ENCODE data around the gene GSK3B. TPM values are rescaled to one million over a fixed set of nuclear protein-coding genes. Genes with fewer than 3 reads are reported as not detected.

Gene GSK3B
- total and polyA plus RNA-seq, 2 donors (not counting 1 experiment from before 2014, with no cell fraction given), result 12.3 to 33.3 TPM

DNA sequence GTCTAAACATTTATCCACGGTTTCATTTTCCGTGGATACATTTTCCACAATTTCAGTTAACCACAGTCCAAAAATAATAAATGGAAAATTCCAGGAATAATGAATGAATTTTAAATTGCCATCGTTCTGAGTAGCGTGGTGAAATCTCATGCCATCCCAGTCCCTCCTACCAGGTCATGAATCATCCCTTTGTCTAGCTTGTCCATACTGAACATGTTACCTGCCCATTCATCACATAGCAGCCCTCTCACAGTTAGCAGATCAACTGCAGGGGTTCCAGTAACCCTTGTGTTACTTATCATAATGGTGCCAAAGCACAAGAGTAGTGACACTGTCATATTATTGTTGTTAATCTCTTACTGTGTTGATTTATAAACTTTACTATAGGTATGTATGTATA lies 124.5 kb downstream of the GSK3B start:
- Histone ChIP-seq H3K27ac (ENCODE audit: low read length in 2 of 2) (no peak overlapping the region), H3K4me2 (replicated peaks; ENCODE audit: low read depth, low read length, poor library complexity, severe bottlenecking) (no peak overlapping the region), H4K20me1 (ENCODE audit: control insufficient read depth, insufficient read depth, low read length, poor library complexity, severe bottlenecking) (peaks cover 20% of the 10 kb centered on the region), H3K79me2 (ENCODE audit: control insufficient read depth, insufficient read depth, low read length) (peaks cover 69% of the 10 kb centered on the region), H3K9me3 (ENCODE audit: control extremely low read depth in 1 of 3, control insufficient read depth in 2 of 3, insufficient read depth in 1 of 3, low read length in 2 of 3) (peaks cover 0 to 5% (median 2%) of the 10 kb centered on the region in 3 donors), H3K9ac (ENCODE audit: low read length) (no peak overlapping the region), H3K36me3 (replicated peaks in 1 of 2; ENCODE audit: control extremely low read depth in 1 of 2, control insufficient read depth in 1 of 2, extremely low read depth in 1 of 2, insufficient read depth in 2 of 2, low read length in 1 of 2) (peaks cover 0 to 4% of the 10 kb centered on the region in 2 experiments), H3K27me3 (replicated peaks in 1 of 4; ENCODE audit: control extremely low read depth in 1 of 4, control insufficient read depth in 3 of 4, insufficient read depth in 4 of 4, low read length in 3 of 4) (no peaks in the 10 kb centered on the region), H3K4me1 (ENCODE audit: control insufficient read depth in 2 of 2, insufficient read depth in 2 of 2, low read length in 2 of 2) (no peaks in the 10 kb centered on the region), H2AFZ (ENCODE audit: insufficient read depth, low read depth, low read length, poor library complexity, severe bottlenecking) (no peak overlapping the region), H3K4me3 (ENCODE audit: control extremely low read depth in 1 of 5, extremely low read depth in 1 of 5, insufficient read depth in 1 of 5, low read depth in 2 of 5, low read length in 4 of 5) (no peak overlapping the region)
- DNase-seq (no peak), ATAC-seq (ENCODE audit: low read depth) (no peak)
- Mint-ChIP-seq H3K27me3 (no peaks in the 10 kb centered on the region), H3K9me3 (ENCODE audit: insufficient read depth) (no peaks in the 10 kb centered on the region), H3K4me3 (no peak overlapping the region), H3K27ac (no peak overlapping the region), H3K4me1 (peaks cover 10% of the 10 kb centered on the region)
- no peak for TF ChIP-seq EZH2 (IDR thresholded peaks at IDR 0.05; ENCODE audit: borderline replicate concordance, insufficient read depth, low read depth, low read length, poor library complexity, severe bottlenecking)
- TF ChIP-seq, protein P1, sequence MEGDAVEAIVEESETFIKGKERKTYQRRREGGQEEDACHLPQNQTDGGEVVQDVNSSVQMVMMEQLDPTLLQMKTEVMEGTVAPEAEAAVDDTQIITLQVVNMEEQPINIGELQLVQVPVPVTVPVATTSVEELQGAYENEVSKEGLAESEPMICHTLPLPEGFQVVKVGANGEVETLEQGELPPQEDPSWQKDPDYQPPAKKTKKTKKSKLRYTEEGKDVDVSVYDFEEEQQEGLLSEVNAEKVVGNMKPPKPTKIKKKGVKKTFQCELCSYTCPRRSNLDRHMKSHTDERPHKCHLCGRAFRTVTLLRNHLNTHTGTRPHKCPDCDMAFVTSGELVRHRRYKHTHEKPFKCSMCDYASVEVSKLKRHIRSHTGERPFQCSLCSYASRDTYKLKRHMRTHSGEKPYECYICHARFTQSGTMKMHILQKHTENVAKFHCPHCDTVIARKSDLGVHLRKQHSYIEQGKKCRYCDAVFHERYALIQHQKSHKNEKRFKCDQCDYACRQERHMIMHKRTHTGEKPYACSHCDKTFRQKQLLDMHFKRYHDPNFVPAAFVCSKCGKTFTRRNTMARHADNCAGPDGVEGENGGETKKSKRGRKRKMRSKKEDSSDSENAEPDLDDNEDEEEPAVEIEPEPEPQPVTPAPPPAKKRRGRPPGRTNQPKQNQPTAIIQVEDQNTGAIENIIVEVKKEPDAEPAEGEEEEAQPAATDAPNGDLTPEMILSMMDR (IDR thresholded peaks at IDR 0.05), result no peak
- intact Hi-C loops (cut with micrococcal nuclease), result no loop called here
- WGBS (ENCODE audit: insufficient coverage), result 100% methylated on average over 2 of the region's 4 CpGs
- ChIA-PET CTCF (no interaction called here), POLR2A (no interaction called here)

DNA sequence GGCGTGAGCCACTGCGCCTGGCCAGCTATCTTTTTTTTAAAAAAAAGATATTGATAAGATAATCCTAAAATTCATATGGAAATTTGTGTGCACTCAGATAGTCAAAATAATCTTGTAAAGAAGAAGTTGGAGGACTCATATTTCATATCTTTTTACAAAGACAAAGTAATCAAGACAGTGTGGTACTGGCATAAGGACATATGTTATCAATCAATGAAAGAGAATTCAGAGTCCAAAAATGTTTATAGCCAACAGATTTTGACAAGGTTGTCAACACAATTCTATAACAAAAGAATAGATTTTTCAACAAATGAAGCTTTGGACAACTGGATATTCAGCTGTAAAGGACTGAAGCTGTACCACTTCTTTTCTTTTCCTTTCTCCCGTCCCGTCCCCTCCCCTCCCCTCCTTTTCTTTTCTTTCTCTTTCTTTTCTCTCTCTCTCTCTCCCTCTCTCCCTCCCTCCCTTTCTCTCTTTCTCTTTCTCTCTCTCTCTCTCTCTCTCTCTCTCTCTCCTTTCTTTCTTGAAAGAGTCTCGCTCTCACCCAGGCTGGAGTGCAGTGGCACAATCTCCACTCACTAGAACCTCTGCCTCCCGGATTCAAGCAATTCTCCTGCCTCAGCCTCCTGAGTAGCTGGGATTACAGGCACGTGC lies 126.8 kb downstream of the GSK3B start:
- Mint-ChIP-seq H3K4me1 (peaks cover 14% of the 10 kb centered on the region), H3K27ac (no peak overlapping the region)

More for the DNA sequence above, 126.8 kb downstream of the GSK3B start:
- no peaks in the 10 kb centered on the region for H3K27me3 ChIP-seq (replicated peaks in 1 of 4; ENCODE audit: control extremely low read depth in 1 of 4, control insufficient read depth in 3 of 4, insufficient read depth in 4 of 4, low read length in 3 of 4)
- intact Hi-C loops (cut with micrococcal nuclease), result no loop called here
- ATAC-seq (ENCODE audit: low read depth), result no peak
- no peak overlapping the region for H3K9ac ChIP-seq (ENCODE audit: low read length)
- no peak for TF ChIP-seq EZH2 (IDR thresholded peaks at IDR 0.05; ENCODE audit: borderline replicate concordance, insufficient read depth, low read depth, low read length, poor library complexity, severe bottlenecking)
- TF ChIP-seq, protein P1 (IDR thresholded peaks at IDR 0.05), result no peak
- H3K9me3 ChIP-seq (ENCODE audit: control extremely low read depth in 1 of 3, control insufficient read depth in 2 of 3, insufficient read depth in 1 of 3, low read length in 2 of 3), result peaks cover 0 to 7% (median 0%) of the 10 kb centered on the region in 3 donors
- no peak overlapping the region for H3K4me3 Mint-ChIP-seq
- 93% methylated on average over 4 of the region's 7 CpGs for WGBS (ENCODE audit: insufficient coverage)
- DNase-seq, result no peak
- H3K36me3 ChIP-seq (replicated peaks in 1 of 2; ENCODE audit: control extremely low read depth in 1 of 2, control insufficient read depth in 1 of 2, extremely low read depth in 1 of 2, insufficient read depth in 2 of 2, low read length in 1 of 2), result peaks cover 0 to 3% of the 10 kb centered on the region in 2 experiments
- no peaks in the 10 kb centered on the region for H3K27me3 Mint-ChIP-seq
- no peak overlapping the region for H3K4me2 ChIP-seq (replicated peaks; ENCODE audit: low read depth, low read length, poor library complexity, severe bottlenecking)
- no peak overlapping the region for H2AFZ ChIP-seq (ENCODE audit: insufficient read depth, low read depth, low read length, poor library complexity, severe bottlenecking)
- H3K79me2 ChIP-seq (ENCODE audit: control insufficient read depth, insufficient read depth, low read length), result peaks cover 68% of the 10 kb centered on the region
- H3K27ac ChIP-seq (ENCODE audit: low read length in 2 of 2), result no peak overlapping the region
- ChIA-PET CTCF (no interaction called here), POLR2A (no interaction called here)
- H4K20me1 ChIP-seq (ENCODE audit: control insufficient read depth, insufficient read depth, low read length, poor library complexity, severe bottlenecking), result peaks cover 9% of the 10 kb centered on the region
- no peaks in the 10 kb centered on the region for H3K4me1 ChIP-seq (ENCODE audit: control insufficient read depth in 2 of 2, insufficient read depth in 2 of 2, low read length in 2 of 2)
- H3K9me3 Mint-ChIP-seq (ENCODE audit: insufficient read depth), result no peaks in the 10 kb centered on the region
- no peak overlapping the region for H3K4me3 ChIP-seq (ENCODE audit: control extremely low read depth in 1 of 5, extremely low read depth in 1 of 5, insufficient read depth in 1 of 5, low read depth in 2 of 5, low read length in 4 of 5)

Measured in B cell (primary cell).